BLaER1 treated with 17β-estradiol and CSF1 and Interleukin-3, amounts not matched to agents 10 nM and 100 nM (cell line): ENCODE data around the gene ALPK3.

Experiments
- H3K27ac ChIP-seq, 11 experiments: shearing (Covaris generic); formaldehyde crosslinking; 2 replicates each; pipeline ENCODE4 v1.8.1; 2022
- H3K27me3 ChIP-seq, 11 experiments: shearing (Covaris generic); formaldehyde crosslinking; 2 replicates each; pipeline ENCODE4 v1.8.1; 2022
- H3K36me3 ChIP-seq, 11 experiments: shearing (Covaris generic); formaldehyde crosslinking; 2 replicates each; pipeline ENCODE4 v1.8.1; 2022
- H3K4me1 ChIP-seq, 10 experiments: shearing (Covaris generic); formaldehyde crosslinking; 2 replicates each; pipeline ENCODE4 v1.8.1; 2022
- H3K4me2 ChIP-seq, 11 experiments: shearing (Covaris generic); formaldehyde crosslinking; 2 replicates each; pipeline ENCODE4 v1.8.1; 2022
- H3K4me3 ChIP-seq, 10 experiments: shearing (Covaris generic); formaldehyde crosslinking; 2 replicates each; pipeline ENCODE4 v1.8.1; 2022
- H3K9ac ChIP-seq, 11 experiments: shearing (Covaris generic); formaldehyde crosslinking; 2 replicates each; pipeline ENCODE4 v1.8.1; 2022
- H3K9me3 ChIP-seq, 11 experiments: shearing (Covaris generic); formaldehyde crosslinking; replicated peaks in 1 of 11; 2 replicates each; pipeline ENCODE4 v1.8.1; 2022
- H4K20me1 ChIP-seq, 11 experiments: shearing (Covaris generic); formaldehyde crosslinking; 2 replicates each; pipeline ENCODE4 v1.8.1; 2022
- Cebpa-rat ChIP-seq, 11 experiments: shearing (Covaris generic); IDR thresholded peaks; 2 replicates each; pipeline ENCODE4 v1.8.1; 2022

Gene ALPK3

DNA sequence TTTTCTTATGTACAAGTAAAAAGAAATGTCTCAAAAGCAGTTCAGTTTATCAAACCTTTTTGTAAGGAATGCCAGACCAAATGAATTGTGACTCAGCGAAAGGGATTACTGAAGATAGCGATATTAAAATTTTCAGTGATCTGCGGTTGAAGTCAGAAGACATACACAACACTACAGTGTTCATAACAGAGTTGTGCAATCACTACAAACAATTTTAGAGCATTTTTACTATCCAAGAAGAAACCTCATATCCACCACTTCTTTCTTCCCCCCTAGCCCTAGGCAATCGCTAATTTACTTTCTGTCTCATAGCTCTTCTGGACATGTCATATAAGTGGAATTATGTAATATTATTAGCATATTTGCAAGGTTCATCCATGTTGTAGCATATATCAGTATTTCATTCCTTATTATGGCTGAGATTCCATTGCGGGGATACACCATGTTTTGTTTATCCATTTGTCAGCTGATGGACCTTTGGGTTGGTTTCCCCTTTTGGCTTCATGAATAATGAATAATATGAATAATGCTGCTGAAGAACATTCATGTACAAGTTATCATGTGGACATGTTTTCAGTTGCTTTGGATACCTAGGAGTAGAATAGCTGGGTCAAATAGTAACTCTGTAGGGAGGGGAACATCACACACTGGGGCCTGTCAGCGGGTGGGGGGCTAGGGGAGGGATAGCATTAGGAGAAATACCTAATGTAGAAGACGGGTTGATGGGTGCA lies 23.6 kb upstream of the ALPK3 start:
- Histone ChIP-seq H3K4me1 (peaks cover 0 to 10% (median 0%) of the 10 kb centered on the region in 10 experiments; a peak in 8 of 20 replicates), H3K27me3 (no peaks in the 10 kb centered on the region), H3K27ac (no peak overlapping the region), H3K4me2 (no peak overlapping the region), H3K4me3 (no peak overlapping the region), H3K9ac (no peak overlapping the region), H3K36me3 (peaks cover 83 to 94% (median 90%) of the 10 kb centered on the region in 11 experiments), H3K9me3 (no peaks in the 10 kb centered on the region), H4K20me1 (peaks cover 27 to 87% (median 57%) of the 10 kb centered on the region in 11 experiments; a peak in 20 of 22 replicates)
- TF ChIP-seq Cebpa-rat (IDR thresholded peaks at IDR 0.05) = peak in 1 of 11 experiments; percentile 53; a peak in 3 of 22 replicates

DNA sequence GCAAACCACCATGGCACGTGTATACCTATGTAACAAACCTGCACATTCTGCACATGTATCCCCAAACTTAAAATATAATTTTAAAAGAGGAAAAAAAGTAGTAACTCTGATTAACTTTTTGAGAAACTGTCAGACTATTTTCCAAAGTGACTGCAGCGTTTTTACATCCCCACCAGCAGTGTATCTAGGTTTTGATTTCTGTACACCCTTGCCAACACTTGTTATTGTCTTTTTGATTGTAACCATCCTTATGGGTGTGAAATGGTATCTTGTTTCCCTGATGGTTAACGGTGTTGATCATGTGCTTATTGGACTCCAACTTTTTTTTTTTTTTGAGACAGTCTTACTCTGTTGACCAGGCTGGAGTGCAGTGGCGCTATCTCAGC lies 23.0 kb upstream of the ALPK3 start:
- Histone ChIP-seq H3K4me2 (no peak overlapping the region), H3K9ac (no peak overlapping the region), H3K27me3 (no peaks in the 10 kb centered on the region), H4K20me1 (peaks cover 24 to 87% (median 53%) of the 10 kb centered on the region in 11 experiments; a peak in 20 of 22 replicates), H3K4me3 (no peak overlapping the region), H3K27ac (no peak overlapping the region), H3K36me3 (peaks cover 83 to 94% (median 90%) of the 10 kb centered on the region in 11 experiments), H3K4me1 (peaks cover 0 to 7% (median 0%) of the 10 kb centered on the region in 10 experiments; a peak in 8 of 20 replicates), H3K9me3 (no peaks in the 10 kb centered on the region)
- TF ChIP-seq Cebpa-rat (IDR thresholded peaks at IDR 0.05) = no peak

DNA sequence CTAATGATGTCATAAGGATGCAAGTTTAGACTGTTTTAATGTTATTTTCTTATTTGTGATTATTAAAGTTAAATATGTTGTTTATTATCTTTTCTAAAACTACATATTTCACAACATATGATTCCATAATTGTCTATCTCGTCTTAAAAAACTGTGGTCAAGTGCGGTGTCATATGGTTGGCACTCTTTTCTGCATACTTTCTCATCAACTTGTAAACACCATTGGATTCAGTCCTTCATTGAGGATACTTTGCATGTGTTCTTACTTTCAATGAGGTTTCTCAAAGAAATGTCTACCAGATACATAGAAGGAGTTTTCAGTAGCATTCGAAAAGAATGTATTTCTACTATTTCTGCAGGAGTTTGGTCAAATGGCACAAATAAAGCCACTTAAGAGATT lies 22.0 kb upstream of the ALPK3 start:
- Histone ChIP-seq H3K36me3 (peaks cover 92 to 97% (median 94%) of the 10 kb centered on the region in 11 experiments), H3K9ac (no peak overlapping the region), H3K27me3 (no peaks in the 10 kb centered on the region), H4K20me1 (peaks cover 16 to 87% (median 51%) of the 10 kb centered on the region in 11 experiments; a peak in 19 of 22 replicates), H3K27ac (no peak overlapping the region), H3K4me1 (no peaks in the 10 kb centered on the region), H3K4me3 (no peak overlapping the region), H3K4me2 (no peak overlapping the region), H3K9me3 (no peaks in the 10 kb centered on the region)
- no peak for TF ChIP-seq Cebpa-rat (IDR thresholded peaks at IDR 0.05)

DNA sequence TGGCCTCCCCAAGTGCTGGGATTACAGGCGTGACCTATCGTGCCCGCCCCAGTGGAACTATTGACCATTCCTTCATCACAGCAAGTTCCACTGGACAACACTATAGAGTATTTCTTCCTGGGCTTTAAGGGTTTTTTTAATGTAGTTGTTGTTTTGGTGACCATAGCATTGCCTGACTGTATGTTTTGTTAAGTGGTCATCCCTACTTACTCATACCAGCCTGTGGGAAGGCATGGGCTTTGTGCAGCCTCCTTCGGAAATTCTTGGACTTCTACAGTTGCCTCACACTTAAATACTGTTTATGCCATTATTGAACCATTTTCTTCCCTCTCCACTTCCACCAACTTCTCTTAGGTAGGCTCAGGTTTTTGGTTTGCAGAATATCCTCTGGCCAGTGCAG lies 19.9 kb upstream of the ALPK3 start:
- peaks cover 90 to 97% (median 93%) of the 10 kb centered on the region in 11 experiments for H3K36me3 ChIP-seq
- H4K20me1 ChIP-seq = peaks cover 2 to 77% (median 32%) of the 10 kb centered on the region in 11 experiments; a peak in 16 of 22 replicates
- H3K4me2 ChIP-seq = no peak overlapping the region
- no peaks in the 10 kb centered on the region for H3K27me3 ChIP-seq
- TF ChIP-seq Cebpa-rat (IDR thresholded peaks at IDR 0.05) = no peak
- H3K9ac ChIP-seq = no peak overlapping the region
- H3K27ac ChIP-seq = no peak overlapping the region
- H3K4me3 ChIP-seq = no peak overlapping the region
- H3K9me3 ChIP-seq = no peaks in the 10 kb centered on the region
- no peaks in the 10 kb centered on the region for H3K4me1 ChIP-seq

DNA sequence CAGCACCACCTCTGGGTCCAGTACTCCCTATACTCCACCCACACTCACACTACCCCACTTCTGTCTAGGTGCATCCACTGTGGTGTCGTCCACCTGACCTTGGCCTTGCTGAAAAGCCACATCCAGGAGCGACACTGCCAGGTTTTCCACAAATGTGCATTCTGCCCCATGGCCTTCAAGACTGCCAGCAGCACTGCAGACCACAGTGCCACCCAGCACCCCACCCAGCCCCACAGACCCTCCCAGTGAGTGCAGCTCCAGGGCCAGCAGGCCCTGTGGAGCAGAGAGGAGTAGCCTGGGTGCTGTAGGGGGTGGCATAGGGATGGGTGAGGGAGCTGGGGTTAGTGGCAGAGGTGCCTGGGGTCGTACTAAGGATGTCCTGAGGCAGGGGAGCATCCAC lies 19.4 kb upstream of the ALPK3 start:
- TF ChIP-seq Cebpa-rat (IDR thresholded peaks at IDR 0.05) = no peak
- H3K27me3 ChIP-seq = no peaks in the 10 kb centered on the region
- H3K4me2 ChIP-seq = no peak overlapping the region
- peaks cover 90 to 97% (median 93%) of the 10 kb centered on the region in 11 experiments for H3K36me3 ChIP-seq
- peaks cover 0 to 71% (median 26%) of the 10 kb centered on the region in 11 experiments; a peak in 16 of 22 replicates for H4K20me1 ChIP-seq
- no peak overlapping the region for H3K4me3 ChIP-seq
- no peaks in the 10 kb centered on the region for H3K9me3 ChIP-seq
- no peak overlapping the region for H3K9ac ChIP-seq
- H3K4me1 ChIP-seq = no peaks in the 10 kb centered on the region
- H3K27ac ChIP-seq = no peak overlapping the region

DNA sequence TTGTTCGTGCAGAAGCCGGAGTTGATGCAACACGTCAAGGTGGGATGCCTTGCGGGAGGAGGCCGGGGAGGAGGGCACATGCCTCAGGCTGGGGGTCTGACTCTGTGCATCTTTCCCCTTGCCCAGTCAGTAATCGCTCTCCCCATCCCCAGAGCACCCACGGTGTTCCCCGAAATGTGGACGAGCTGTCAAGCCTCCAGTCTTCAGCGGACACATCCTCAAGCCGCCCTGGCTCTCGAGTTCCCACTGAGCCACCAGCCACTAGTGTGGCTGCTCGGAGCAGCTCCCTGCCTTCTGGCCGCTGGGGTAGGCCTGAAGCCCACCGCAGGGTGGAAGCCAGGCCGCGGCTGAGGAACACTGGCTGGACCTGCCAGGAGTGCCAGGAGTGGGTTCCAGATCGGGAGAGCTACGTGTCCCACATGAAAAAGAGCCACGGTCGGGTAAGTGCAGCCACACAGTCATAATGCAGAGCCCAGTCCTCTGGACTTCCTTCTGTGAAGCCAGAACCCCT lies 18.7 kb upstream of the ALPK3 start:
- H3K4me1 ChIP-seq = no peaks in the 10 kb centered on the region
- no peaks in the 10 kb centered on the region for H3K27me3 ChIP-seq
- H3K9me3 ChIP-seq = no peaks in the 10 kb centered on the region
- peaks cover 87 to 97% (median 91%) of the 10 kb centered on the region in 11 experiments for H3K36me3 ChIP-seq
- no peak for TF ChIP-seq Cebpa-rat (IDR thresholded peaks at IDR 0.05)
- H4K20me1 ChIP-seq = peaks cover 0 to 64% (median 25%) of the 10 kb centered on the region in 11 experiments; a peak in 16 of 22 replicates
- no peak overlapping the region for H3K4me3 ChIP-seq
- no peak overlapping the region for H3K27ac ChIP-seq
- no peak overlapping the region for H3K9ac ChIP-seq
- no peak overlapping the region for H3K4me2 ChIP-seq

DNA sequence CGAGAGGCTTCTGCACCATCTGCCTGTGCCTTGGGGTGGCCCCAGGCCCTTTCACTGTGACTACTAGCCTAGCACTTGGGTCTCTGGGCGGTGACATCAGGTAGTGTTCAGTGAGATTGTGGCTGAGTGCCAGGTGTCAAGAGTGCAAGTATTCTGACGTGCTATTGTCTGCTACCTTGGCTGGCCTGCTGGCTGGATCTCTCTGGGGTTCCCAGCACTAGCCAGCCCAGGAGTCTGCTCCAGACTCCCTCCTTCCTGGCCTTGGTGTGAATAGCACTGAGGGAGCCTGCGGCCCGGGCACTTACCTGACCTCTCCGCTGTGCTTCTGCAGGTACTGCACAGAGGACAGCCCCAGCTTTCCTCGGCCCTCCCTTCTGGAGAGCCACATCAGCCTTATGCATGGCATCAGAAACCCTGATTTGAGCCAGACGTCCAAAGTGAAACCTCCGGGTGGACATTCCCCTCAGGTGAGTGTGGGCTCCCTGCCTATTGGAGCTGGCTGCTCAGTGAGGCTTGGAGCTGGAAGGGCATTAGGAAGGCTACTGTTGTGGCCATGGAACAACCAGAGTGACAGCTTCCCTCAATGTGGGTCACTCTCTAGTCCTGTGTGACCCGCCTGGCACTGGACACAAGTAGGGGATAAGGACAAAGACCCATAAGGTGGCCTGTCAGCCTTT lies 17.5 kb upstream of the ALPK3 start:
- no peak overlapping the region for H3K4me2 ChIP-seq
- no peaks in the 10 kb centered on the region for H3K9me3 ChIP-seq
- H3K27ac ChIP-seq = no peak overlapping the region
- H3K9ac ChIP-seq = no peak overlapping the region
- H3K4me1 ChIP-seq = no peaks in the 10 kb centered on the region
- no peaks in the 10 kb centered on the region for H3K27me3 ChIP-seq
- H3K36me3 ChIP-seq = peaks cover 88 to 97% (median 91%) of the 10 kb centered on the region in 11 experiments
- no peak for TF ChIP-seq Cebpa-rat (IDR thresholded peaks at IDR 0.05)
- peaks cover 0 to 59% (median 24%) of the 10 kb centered on the region in 11 experiments; a peak in 16 of 22 replicates for H4K20me1 ChIP-seq
- H3K4me3 ChIP-seq = no peak overlapping the region

DNA sequence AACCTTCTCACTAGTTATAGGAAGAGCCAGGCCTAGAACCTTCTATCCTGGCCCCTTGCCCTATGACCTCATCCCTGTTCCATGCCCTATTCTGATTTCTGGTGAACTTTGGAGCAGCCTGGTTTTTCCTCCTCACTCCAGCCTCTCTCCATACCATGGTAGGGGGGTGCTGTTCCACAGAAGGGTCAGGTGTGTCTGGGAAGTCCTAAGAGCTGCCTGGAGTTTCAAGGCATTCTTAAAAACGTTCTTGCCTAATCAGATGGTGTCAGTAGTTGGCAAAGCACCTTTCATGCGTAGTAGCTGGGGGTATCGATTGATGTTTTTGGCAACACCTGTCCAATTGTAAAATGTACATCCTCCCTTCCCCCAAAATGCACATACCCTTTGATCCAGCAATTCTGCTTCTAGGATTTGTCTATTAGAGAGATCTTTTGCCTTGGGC lies 16.8 kb upstream of the ALPK3 start:
- Histone ChIP-seq H3K27ac (no peak overlapping the region), H3K9me3 (no peaks in the 10 kb centered on the region), H3K27me3 (no peaks in the 10 kb centered on the region), H3K4me1 (no peaks in the 10 kb centered on the region), H3K36me3 (peaks cover 91 to 100% (median 95%) of the 10 kb centered on the region in 11 experiments), H3K9ac (no peak overlapping the region), H4K20me1 (peaks cover 0 to 64% (median 22%) of the 10 kb centered on the region in 11 experiments; a peak in 16 of 22 replicates), H3K4me2 (no peak overlapping the region), H3K4me3 (no peak overlapping the region)
- TF ChIP-seq Cebpa-rat (IDR thresholded peaks at IDR 0.05) = no peak
